GM18511 (cell line): ENCODE results near the gene MACROD2.
"Not testable (repeated sequence)": the region's sequence is repeated elsewhere in the genome, so short reads cannot be mapped to it uniquely, and the experiment has no call there.

Experiments used
- ATAC-seq: cut with Tn5 transposase; IDR thresholded peaks from one replicate; pipeline ENCODE4 v1.9.1; 2021; ENCODE audit warnings: mild to moderate bottlenecking, moderate library complexity; ENCODE audit not compliant: unreplicated experiment

MACROD2 gene

DNA sequence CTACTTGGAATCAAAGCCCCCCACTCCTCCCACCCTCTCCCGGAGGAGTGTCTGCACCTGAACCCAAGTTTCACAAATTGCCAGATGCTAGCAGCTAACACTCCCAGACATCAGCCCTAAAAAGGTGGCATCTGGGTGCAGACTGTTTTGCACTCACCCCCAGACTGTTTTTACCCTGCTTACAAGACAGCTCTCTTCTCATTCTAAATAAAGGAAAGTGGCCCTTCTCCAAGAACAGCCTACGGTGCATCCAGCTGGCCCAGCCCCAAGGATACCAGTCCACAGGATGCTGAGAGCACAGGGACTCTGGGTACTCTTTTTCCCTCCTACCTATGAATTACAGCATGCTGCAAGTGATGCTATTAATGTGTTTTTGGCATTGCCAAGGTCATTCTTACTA is 1184.1 kb downstream of the MACROD2 start:
- no peak for ATAC-seq

DNA sequence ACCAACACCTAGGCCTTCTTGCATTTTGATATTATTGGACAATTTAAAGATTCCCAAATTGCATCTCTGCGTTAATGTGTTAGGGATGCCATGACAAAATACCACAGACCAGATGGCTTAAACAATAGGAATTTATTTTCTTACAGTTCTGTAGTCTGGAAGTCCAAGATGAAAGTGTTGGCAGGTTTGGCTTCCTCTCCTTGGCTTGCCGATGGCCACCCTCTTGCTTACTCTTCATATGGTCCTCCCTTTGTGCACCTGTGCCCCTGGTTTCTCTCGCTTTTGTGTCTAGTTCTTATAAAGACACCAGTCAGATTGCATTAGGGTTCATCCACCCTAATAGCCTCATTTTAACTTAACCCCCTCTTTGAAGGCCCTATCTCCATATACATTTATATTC is 1184.5 kb downstream of the MACROD2 start:
- no peak for ATAC-seq

DNA sequence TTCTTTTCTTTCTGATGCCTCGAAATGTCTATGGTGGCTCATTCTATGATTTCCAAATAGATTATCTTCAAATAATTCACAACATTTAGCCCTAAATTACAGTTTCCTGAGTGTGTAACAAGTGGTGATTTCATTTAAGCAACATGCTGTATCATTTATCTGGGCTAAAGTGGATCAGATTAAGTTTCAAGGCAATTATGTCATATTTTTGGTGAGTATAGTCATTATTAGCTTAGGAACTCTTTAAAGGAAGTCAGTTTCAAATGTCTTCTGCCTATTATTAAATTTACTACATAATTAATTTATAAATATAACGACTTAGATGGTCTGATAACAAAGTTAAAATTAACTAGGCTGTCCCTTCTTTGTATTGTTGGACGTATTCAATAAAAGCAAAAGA is 1190.0 kb downstream of the MACROD2 start:
- no peak for ATAC-seq

DNA sequence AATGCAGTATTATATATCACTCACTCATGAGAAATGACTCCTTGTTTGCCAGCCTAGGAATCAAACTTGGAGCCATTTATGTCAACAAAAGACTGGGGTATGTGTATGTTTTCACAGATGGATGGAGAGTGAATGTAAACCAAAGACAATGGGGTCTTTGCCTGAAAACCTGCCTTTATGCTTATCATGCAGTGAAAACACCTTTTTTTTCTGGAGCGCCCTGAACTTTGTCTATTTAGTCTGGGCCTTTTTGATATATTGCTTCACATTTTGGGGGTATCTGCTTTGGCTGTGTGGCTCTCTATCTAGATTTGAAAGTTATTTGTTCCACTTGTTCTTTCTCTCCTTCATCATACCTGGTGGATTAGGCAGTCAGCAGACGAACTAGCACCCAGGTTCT is 1190.6 kb downstream of the MACROD2 start:
- no peak for ATAC-seq

DNA sequence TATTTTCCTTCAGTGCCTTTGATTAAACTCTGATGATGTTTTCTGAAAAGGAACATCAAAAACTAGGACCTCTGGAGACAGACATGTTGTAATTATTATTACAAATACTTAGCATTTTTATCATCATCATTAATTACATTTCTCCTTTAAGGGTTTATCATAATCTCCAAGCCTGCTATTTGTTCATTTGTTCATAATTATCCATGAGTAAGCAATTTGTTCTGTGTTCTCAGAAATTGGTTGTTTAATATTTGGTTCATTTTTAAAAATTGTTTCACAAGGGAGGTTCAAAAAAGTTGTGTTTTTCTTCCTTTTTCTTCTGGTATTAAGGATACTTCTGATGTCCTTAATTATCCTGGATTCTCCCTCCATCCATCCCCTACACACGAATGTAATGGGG is 1192.3 kb downstream of the MACROD2 start:
- ATAC-seq: no peak

DNA sequence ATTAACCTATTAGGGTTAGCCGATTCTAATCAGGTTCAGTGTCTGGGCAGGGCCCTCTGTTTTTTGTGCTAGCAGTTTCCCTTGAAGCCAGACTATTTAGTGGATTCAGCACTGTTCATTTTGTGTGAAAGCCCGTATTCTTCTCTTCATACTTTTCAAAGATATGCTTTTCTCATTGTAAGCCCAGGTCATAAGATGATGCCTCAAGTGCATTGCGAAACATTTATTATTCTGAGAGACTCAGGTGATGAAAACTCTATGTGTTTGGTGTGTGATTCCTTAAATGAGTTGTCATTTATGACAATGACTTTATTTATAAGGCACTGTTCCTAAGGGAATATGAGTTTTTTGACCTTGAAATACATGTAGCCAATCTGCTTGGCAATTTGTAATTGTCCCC is 1193.1 kb downstream of the MACROD2 start:
- ATAC-seq: no peak

DNA sequence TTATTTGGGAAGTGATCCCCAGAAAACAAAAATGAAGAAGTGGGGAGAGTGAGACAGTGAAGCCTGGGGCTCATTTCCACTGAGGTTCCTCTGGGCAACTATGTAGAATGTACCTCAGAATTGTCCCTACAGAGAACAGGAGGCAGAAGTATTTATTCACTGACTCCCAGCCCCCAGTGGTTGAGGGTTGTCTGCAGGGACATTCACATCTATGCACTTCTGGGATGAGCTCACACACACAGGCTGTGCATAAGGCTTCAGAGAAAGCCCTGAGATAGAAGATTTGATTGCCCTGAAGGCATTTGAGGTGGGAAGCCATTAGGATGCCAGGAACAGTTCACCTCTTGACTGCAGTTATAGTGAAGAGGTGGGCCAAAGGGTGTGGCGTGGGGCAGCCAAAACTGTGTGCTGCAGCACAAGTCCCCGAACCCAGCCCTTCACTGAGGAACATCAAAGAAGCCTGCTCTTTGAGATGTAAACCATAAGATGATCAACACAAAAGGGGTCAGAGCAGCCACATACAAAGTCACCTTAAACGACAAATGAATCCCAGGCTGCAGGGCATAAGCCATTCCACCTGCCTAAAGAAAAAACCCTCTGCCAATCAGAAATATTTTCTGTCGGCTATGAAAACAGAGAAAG is 1195.9 kb downstream of the MACROD2 start:
- no peak for ATAC-seq

DNA sequence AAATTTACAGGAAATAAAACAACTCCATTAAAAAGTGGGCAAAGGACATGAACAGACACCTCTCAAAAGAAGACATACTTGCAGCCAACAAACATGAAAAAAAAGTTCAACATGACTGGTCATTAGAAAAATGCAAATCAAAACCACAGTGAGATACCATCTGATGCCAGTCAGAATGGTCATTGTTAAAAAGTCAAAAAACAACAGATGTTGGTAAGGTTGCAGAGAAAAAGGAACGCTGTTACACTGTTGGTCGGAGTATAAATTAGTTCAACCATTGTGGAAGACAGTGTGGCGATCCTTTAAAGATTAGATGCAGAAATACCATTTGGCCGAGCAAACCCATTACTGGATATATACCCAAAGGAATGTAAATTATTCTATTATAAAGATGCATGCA is 1200.1 kb downstream of the MACROD2 start:
- ATAC-seq: no peak

DNA sequence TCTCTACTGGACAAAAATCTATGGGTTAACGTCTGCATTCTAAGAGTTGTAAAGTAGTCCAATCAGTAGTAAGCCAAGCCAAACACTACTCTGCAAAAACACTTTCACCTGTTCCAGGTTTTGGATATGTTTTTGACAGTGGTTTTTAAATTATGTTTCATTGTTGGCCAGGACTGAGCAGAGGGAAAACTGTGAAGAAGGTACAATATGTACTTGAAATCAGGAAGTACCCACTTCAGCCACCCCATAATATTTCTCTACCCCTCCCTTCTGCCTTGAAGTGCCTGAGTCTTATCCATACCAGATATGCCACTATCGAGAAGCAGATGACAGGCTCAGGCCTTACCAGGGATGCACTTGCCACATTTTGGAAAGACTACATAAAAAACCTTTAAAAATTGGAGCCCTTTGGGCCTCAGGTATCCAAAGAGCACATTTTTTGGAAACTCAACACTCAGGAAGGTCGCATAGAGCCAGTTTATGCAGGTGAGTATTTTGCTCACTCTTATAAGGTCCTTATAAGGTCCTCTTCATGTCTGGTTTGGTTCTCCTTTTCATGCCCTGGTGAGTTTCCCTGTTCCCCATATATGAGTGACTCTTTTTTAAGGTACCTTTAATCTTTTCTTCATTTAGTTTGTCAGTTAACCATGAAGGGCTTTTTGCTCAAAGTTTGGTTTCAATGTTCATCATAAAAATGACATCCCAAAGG is 1201.4 kb downstream of the MACROD2 start:
- no peak for ATAC-seq

DNA sequence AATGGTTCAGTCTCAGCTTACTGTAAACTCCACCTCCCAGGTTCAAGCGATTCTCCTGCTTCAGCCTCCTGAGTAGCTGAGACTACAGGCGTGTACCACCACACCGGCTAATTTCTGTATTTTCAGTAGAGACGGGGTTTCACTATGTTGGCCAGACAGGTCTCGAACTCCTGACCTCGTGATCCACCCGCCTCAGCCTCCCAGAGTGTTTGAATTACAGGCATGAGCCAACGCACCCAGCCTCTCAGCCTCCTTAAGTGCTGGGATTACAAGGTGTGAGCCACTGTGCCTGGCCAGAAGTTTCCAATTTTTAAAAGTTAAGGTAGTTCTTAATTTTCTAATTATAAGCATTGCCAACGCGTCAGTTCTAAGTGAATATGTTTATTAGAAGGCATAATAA is 1202.7 kb downstream of the MACROD2 start:
- not testable (repeated sequence) for ATAC-seq

DNA sequence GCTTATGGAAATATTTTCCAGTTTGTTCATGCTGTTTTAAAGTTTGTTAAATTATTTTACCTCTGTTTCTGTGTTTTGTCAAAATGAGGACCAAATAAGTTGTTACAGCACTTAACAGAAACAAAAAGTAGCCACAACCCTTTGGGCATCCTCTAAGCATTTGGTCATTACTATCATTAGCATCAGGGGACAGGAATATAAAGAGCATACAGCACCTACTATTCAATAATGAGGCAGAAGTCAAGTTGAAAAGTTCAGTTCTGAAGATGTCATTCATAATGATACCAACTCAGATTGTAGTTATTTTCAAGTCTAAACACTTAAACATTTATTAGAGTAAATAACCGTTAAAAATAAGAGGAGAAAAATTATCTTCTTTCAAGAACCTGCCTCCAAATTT is 1204.4 kb downstream of the MACROD2 start:
- ATAC-seq: peak; percentile 72

DNA sequence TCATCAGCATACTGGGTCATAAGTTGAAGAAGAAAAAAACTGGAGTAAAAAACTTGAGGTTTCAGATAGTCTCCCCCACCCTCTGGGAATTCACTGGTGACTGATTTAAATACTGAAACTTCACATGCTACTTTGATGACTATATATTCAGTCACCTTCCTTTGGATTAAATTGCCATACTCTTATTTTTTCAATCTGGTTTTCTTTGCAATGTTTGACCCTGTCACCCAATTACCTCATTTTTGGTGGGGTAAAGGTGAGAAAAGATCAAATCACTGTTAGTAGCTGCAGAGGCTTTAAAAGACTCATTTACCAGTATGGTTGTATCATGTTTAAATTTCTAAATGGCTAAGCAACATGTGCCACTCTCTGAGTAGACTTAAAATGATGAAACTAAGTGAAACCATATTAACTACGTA is 1204.8 kb downstream of the MACROD2 start:
- peak; percentile 85 for ATAC-seq

DNA sequence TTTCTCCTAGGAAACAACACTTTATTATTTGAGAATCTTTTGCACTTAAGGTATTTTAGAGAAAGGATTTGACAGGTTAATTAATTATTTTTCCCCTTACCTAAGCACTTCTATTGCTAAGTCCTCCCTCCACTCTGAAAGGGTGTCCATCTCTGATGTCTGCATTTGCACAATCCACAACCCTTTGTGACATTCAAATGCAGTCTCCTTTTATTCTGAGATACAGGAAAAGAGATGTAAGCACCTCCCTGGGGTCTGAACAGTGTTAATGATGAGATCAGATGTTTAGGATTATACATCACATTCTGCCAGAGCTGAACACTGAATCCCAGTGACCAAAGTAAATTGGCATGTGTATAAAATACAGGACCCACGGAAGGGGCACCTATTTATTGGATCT is 1206.3 kb downstream of the MACROD2 start:
- no peak for ATAC-seq

DNA sequence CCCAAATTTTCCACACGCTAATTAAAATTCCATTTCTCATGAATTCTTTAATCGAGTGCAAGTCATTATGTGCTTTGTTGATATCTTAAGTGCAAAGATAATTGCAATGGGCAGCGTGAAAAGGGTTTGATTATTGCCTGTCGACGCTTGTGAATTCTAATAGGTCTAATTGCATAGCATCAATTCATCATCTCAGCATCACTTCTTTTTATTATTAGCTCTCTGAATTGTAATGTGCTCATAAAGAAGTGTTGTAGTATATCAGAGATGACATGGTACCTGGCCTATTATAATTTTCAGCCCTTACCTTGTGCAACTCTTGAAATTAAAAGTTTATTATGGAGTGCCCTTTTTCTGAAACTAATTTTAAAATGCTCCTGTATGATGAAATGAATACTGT is 1208.9 kb downstream of the MACROD2 start:
- no peak for ATAC-seq

DNA sequence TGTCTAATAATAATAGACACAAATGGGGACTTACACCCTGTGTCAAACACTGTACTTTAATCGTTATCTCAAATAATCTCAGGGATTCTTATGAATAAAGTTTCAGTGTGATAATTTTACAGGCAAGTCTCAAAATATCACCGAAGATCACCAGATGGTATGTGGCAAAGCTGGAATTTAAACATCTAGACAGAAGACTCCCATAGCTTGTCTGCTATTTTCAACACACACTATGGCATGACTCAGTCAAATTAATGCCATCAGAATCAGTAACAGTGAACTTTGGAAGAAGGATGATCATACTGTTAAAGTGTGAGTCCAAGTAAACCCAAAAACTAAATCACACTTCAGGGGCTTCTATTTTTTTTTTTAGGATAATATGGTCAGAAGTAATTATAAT is 1209.7 kb downstream of the MACROD2 start:
- ATAC-seq: no peak

DNA sequence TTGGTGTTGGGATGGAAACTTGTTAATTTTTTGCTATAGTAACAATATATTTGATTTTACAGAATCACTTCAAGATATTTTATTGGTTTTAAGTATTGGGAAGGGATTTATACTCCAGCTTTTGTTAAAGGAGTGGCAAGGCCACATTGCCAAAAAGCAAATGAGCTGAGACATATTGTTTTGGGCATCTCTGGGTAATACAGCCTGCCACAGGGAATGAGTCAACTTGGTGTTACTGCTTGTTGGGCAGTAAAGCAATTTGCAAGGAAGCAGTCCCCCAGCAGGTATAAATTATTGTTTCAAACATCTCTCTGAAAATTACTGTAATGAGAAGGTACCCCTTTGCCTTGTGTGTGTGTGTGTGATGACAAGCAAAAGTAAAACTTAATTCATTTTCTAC is 1210.4 kb downstream of the MACROD2 start:
- no peak for ATAC-seq

DNA sequence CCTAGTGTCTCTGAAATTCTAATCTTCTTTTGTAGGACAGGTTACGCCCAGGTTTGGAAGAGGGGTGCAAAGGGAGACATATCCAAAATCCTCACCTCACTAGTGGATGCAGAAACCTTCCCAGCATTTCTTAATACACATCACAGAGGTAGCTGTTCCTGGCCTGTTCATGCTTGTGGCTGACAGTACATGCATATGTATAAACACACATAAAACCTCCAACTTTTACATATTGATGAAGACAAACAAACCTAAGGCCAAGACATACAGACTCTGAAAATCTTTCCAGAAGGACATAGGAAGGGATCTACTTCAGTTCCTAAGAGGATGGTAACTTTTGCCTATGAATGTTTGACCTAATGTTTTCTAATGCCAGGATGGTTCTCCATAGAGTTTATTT is 1214.2 kb downstream of the MACROD2 start:
- no peak for ATAC-seq

DNA sequence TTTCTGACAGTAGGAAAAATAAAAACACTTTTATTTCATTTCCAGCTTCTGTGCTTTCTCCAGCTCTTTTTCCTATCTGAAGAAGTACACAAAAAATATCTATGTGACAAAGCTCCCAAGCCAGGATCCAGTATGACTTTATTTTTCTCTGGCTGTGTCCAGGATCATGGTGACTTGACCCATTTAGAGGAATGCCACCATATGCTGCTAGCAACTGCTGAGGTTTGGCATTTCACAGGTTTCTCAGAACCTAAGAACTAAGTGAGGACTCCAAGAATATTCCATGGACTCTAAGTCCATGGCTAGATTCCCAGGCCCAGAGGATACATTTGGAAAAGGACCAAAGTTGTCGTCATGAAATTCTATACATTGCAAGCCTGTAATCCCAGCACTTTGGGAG is 1218.7 kb downstream of the MACROD2 start:
- no peak for ATAC-seq

DNA sequence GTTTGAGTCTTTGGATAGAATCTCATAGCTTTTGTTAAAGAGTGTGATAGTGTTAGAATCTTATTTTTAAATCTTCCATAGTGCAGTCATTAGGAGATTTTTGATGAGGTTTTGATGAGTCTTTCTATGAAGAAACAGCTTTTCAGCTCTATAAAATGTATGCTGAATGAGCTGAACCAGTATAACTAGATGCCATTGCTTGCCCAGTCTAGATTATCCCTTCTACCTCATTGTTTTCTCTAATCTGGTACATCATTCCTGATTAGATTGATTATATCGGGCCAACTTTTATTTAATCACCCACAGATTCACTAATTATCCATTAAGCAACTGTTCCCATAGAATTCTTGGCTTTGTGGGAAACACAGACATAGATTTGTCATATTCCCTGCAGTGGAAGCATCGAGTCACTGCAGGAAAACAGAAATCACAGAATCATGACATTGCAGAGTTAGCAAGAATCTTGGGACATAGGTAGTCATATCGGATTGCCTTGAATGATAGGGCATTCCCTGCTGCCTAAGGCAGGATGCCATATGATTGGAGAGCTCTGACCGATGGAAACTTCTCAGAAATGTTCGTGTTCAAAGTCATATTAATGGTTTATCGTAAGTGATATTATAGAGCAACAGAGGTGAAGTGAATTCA is 1224.8 kb downstream of the MACROD2 start:
- ATAC-seq: no peak

DNA sequence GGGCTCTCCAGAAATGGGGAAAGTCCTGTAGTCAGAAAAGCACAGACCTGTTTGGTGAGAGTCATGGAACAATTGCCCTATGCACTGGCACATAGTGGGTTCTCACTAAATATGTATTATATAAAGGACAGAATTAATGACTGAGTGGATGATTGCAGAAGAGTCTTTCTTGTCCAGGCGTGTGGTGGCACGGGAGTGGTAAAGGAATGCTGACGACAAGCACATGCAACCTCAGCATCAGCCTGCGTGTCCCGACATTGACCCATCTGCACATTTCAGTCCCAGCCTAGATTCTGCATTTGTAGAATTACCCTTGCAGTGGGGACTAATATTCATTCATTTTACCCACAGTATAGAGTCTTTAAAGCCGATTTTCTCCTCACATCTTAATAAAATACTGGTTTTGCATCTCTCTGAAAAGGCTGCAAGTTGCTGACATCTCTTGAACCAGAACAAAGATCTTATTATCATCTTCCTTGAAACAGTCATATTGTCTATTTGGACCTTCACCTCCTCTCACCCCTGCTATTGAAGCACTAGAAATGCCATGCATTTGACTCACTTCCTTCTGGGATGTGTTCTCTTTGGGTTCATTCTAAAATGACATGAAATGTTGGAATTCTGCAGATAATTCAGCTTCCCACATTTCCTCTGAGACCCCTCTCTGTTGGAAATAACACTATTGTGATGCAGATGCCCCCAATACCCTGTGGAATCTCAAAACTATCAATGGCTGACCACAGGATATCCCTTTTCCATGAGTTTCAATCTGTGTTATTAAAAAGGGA is 1225.7 kb downstream of the MACROD2 start:
- no peak for ATAC-seq

DNA sequence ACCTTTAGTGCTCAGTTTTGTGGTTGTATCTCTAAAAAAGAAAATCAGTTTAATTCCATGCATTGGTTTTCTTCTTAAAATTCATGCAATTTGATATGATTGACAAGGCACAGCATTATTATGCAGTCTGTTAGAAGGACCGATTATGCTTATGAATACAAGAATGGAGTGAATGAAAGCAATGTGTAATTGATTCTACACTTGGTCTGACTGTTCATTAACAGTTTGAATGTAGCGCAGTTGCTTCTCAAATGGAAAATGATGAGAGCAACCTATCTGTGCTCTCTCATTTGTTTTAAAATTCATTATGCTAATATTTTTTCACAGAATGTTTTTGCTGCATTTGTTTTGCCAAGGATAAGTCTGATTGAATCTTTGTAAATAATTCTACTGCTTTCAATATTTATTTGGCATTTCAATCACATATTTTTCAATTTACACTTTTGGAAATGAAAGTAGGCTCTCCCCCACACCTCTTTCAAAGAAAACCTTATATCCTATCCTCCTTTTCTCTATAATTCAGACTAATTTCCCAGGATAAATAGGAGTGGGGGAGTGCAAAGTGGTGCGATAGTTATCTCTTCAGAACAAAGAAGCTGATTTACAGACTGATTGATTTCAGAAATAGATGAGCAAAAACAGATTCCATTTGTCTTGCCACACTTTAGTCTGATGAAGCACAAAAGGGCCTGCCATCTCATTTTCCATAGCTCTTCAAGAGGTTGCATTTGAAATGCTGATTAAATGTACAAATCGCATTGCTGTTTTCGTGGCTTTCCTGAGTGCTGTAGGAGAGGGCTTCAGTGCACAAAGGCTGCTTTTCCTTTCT is 1227.4 kb downstream of the MACROD2 start:
- no peak for ATAC-seq
